Measurements from ENCODE around the gene P3H3. TPM values are rescaled to one million over a fixed set of nuclear protein-coding genes. Genes with fewer than 3 reads are reported as not detected.

Gene P3H3
- total RNA-seq, 1 donor from 2014 or later = 37.3 TPM

- no peaks in the 10 kb centered on the region for H3K27me3 ChIP-seq
- no peaks in the 10 kb centered on the region for H3K9me3 ChIP-seq
- intact Hi-C loops (cut with DNase I) = no loop called here
- no peak for TF ChIP-seq POLR2A (IDR thresholded peaks at IDR 0.05)
- TF ChIP-seq POLR2AphosphoS5 (IDR thresholded peaks at IDR 0.05; ENCODE audit: insufficient read depth in 1 of 2, low read depth in 1 of 2) = no peak
- no peak for TF ChIP-seq CTCF (IDR thresholded peaks at IDR 0.05)
- no peak overlapping the region for H3K4me3 ChIP-seq
- peaks cover 52% of the 10 kb centered on the region for H3K4me1 ChIP-seq
- no peak for DNase-seq (ENCODE audit: extremely low spot score in 2 of 2)
- no peaks in the 10 kb centered on the region for H3K36me3 ChIP-seq
- H3K27ac ChIP-seq = no peak overlapping the region
Measured at GRCh38 chr12:6824085-6824775, 4.0 kb upstream of the P3H3 start.

GRCh38 chr12:6824901-6825381, 3.3 kb upstream of the P3H3 start:
- Histone ChIP-seq H3K36me3 (no peaks in the 10 kb centered on the region), H3K27ac (no peak overlapping the region), H3K4me1 (peaks cover 59% of the 10 kb centered on the region), H3K27me3 (no peaks in the 10 kb centered on the region), H3K4me3 (peak overlapping the region; percentile 12 to 19), H3K9me3 (no peaks in the 10 kb centered on the region)
- TF ChIP-seq POLR2A (IDR thresholded peaks at IDR 0.05) = no peak
- TF ChIP-seq CTCF (IDR thresholded peaks at IDR 0.05) = no peak
- DNase-seq (ENCODE audit: extremely low spot score in 2 of 2) = no peak
- intact Hi-C loops (cut with DNase I) = loop anchor here (5.0 kb wide), 3 partner anchors 58 to 208 kb away; partner anchors contain the start of genes MLF2 and PTMS

DNA sequence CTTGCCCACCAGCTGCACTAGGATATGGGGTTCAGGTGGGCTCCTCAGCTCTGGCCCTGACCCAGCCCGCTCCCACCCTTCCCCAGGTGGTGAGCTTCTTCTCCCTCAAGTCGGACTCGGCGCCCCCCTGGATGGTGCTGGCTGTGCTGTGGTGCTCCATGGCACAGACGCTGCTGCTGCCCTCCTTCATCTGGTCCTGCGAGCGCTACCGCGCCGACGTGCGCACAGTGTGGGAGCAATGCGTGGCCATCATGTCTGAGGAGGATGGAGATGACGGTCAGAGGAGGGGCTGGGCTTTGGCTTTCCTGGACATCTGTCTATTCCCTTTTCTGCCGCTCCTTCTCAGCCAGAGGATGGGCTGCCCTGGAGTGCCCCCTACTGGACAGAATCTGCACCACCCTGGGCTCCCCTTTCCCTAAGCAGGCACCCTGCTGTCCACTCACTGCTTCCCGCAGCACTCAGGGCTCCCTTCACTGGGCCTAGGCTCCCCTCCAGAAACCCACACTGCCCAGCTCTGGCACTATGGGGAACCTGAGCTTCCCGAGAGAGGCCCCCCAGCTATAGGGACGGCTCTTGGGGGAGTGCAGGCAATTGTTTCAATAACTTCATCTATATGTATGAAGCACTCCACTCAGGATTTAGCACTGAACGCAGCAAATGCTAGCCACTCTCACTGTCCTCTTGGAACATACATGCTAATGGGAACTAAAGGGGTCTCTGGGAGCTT, 2.6 kb upstream of the P3H3 start:
- peaks cover 62% of the 10 kb centered on the region for H3K4me1 ChIP-seq
- H3K9me3 ChIP-seq = no peaks in the 10 kb centered on the region
- H3K27ac ChIP-seq = peak overlapping the region; percentile 20
- intact Hi-C loops (cut with DNase I) = loop anchor here (2.0 to 5.0 kb wide), 4 partner anchors 47 to 208 kb away; partner anchors contain the start of genes MLF2 and PTMS
- TF ChIP-seq POLR2AphosphoS5 (IDR thresholded peaks at IDR 0.05; ENCODE audit: insufficient read depth in 1 of 2, low read depth in 1 of 2) (peak; percentile 46 to 65), CTCF (IDR thresholded peaks at IDR 0.05) (peak; percentile 77 to 87 (median 82)), POLR2A (IDR thresholded peaks at IDR 0.05) (no peak)
- H3K4me3 ChIP-seq = peak overlapping the region; percentile 12 to 19
- DNase-seq (ENCODE audit: extremely low spot score in 2 of 2) = no peak
- no peaks in the 10 kb centered on the region for H3K36me3 ChIP-seq
- no peaks in the 10 kb centered on the region for H3K27me3 ChIP-seq

DNA sequence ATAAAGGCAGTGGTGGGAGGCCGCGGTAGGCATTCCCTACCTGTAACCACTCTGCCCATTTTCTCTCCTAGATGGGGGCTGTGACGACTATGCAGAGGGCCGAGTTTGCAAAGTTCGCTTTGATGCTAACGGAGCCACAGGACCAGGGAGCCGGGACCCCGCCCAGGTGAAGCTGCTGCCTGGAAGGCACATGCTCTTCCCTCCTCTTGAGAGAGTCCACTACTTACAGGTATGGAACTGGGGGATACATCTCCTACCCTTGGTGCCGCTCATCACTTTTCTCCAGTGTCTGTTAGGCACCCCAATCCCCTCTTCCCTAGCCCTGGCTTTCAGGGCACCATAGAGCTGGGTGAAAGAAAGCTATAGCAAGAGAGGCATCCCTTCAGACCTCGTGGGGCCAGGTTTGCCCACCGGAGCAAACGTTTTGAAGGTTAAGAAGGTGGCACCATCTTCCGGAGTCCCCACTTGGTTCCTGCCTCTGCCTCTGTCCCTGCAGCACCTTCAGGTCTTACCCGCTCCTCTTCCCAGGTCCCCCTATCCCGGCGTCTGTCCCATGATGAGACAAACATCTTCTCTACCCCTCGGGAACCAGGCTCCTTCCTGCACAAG, 2.0 kb upstream of the P3H3 start:
- TF ChIP-seq POLR2AphosphoS5 (IDR thresholded peaks at IDR 0.05; ENCODE audit: insufficient read depth in 1 of 2, low read depth in 1 of 2) (no peak), CTCF (IDR thresholded peaks at IDR 0.05) (no peak), POLR2A (IDR thresholded peaks at IDR 0.05) (no peak)
- no peaks in the 10 kb centered on the region for H3K9me3 ChIP-seq
- peaks cover 58% of the 10 kb centered on the region for H3K4me1 ChIP-seq
- no peaks in the 10 kb centered on the region for H3K27me3 ChIP-seq
- peak overlapping the region; percentile 92 for H3K27ac ChIP-seq
- DNase-seq (ENCODE audit: extremely low spot score in 2 of 2) = no peak
- no peak overlapping the region for H3K4me3 ChIP-seq
- intact Hi-C loops (cut with DNase I) = loop anchor here (2.0 to 5.0 kb wide), 4 partner anchors 47 to 209 kb away; partner anchors contain the start of genes MLF2 and PTMS
- no peaks in the 10 kb centered on the region for H3K36me3 ChIP-seq
